Neutrophil (primary cell): ENCODE measurements around the gene PTPRZ1.

ENCODE experiments used
- H3K27ac ChIP-seq: fragments of 200-600 bp; sonication (generic); 2 replicates; pipeline ENCODE4 v1.5.1; 2016; ENCODE audit warnings: mild to moderate bottlenecking, moderate library complexity
- H3K27me3 ChIP-seq: fragments of 200-600 bp; sonication (generic); 2 replicates; pipeline ENCODE4 v1.6.0; 2016; ENCODE audit warnings: mild to moderate bottlenecking
- H3K36me3 ChIP-seq: fragments of 200-600 bp; sonication (generic); 2 replicates; pipeline ENCODE4 v1.5.1; 2017
- H3K4me1 ChIP-seq, 2 experiments: fragments of 200-600 bp in 1 of 2; sonication (generic) in 1 of 2; 1 replicate in 1 of 2; 2 replicates in 1 of 2; pipeline versions ENCODE4 v1.5.1 to v1.6.1; 2013 to 2016; ENCODE audit warnings: low read depth in 1 of 2, low read length in 1 of 2, mild to moderate bottlenecking in 1 of 2, moderate library complexity in 1 of 2; ENCODE audit not compliant: control insufficient read depth in 1 of 2, insufficient read depth in 1 of 2
- H3K4me3 ChIP-seq, 2 experiments: fragments of 200-600 bp in 1 of 2; sonication (generic) in 1 of 2; 1 replicate in 1 of 2; 2 replicates in 1 of 2; pipeline ENCODE4 v1.5.1; 2013 to 2016; ENCODE audit warnings: low read depth in 1 of 2, low read length in 1 of 2, mild to moderate bottlenecking in 1 of 2, moderate library complexity in 1 of 2
- H3K9me3 ChIP-seq: fragments of 200-600 bp; sonication (generic); 2 replicates; pipeline ENCODE4 v1.5.1; 2016
- TF ChIP-seq, protein P1 (sequence below): fragments of 200-600 bp; sonication (generic); IDR thresholded peaks from 2 replicates; pipeline ENCODE4 v1.5.1; 2016; ENCODE audit warnings: antibody characterized with exemption

Gene PTPRZ1

DNA sequence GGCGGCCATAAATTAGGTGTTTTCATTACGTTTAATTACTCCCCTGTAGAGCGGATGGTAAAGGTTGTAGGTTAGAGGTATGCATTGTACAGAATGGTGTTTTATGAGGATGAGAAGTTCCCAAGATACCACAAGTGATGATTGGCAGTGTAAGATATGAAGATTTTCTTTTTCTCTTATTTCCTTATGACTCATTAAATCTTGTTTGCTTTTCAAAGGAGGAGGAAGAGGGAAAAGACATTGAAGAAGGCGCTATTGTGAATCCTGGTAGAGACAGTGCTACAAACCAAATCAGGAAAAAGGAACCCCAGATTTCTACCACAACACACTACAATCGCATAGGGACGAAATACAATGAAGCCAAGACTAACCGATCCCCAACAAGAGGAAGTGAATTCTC lies 137.2 kb downstream of the PTPRZ1 start:
- Histone ChIP-seq H3K36me3 (no peaks in the 10 kb centered on the region), H3K27ac (no peak overlapping the region)
- TF ChIP-seq, protein P1, sequence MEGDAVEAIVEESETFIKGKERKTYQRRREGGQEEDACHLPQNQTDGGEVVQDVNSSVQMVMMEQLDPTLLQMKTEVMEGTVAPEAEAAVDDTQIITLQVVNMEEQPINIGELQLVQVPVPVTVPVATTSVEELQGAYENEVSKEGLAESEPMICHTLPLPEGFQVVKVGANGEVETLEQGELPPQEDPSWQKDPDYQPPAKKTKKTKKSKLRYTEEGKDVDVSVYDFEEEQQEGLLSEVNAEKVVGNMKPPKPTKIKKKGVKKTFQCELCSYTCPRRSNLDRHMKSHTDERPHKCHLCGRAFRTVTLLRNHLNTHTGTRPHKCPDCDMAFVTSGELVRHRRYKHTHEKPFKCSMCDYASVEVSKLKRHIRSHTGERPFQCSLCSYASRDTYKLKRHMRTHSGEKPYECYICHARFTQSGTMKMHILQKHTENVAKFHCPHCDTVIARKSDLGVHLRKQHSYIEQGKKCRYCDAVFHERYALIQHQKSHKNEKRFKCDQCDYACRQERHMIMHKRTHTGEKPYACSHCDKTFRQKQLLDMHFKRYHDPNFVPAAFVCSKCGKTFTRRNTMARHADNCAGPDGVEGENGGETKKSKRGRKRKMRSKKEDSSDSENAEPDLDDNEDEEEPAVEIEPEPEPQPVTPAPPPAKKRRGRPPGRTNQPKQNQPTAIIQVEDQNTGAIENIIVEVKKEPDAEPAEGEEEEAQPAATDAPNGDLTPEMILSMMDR, result no peak

DNA sequence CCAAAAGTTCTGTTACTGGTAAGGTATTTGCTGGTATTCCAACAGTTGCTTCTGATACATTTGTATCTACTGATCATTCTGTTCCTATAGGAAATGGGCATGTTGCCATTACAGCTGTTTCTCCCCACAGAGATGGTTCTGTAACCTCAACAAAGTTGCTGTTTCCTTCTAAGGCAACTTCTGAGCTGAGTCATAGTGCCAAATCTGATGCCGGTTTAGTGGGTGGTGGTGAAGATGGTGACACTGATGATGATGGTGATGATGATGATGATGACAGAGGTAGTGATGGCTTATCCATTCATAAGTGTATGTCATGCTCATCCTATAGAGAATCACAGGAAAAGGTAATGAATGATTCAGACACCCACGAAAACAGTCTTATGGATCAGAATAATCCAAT lies 140.1 kb downstream of the PTPRZ1 start:
- H3K36me3 ChIP-seq, result no peaks in the 10 kb centered on the region
- TF ChIP-seq, protein P1, result no peak
- H3K9me3 ChIP-seq, result no peaks in the 10 kb centered on the region
- no peaks in the 10 kb centered on the region for H3K27me3 ChIP-seq
- no peaks in the 10 kb centered on the region for H3K4me1 ChIP-seq
- no peak overlapping the region for H3K4me3 ChIP-seq
- H3K27ac ChIP-seq, result no peak overlapping the region

More for the DNA sequence above, 137.2 kb downstream of the PTPRZ1 start:
- Histone ChIP-seq H3K4me3 (no peak overlapping the region), H3K27me3 (no peaks in the 10 kb centered on the region), H3K4me1 (no peaks in the 10 kb centered on the region), H3K9me3 (no peaks in the 10 kb centered on the region)

DNA sequence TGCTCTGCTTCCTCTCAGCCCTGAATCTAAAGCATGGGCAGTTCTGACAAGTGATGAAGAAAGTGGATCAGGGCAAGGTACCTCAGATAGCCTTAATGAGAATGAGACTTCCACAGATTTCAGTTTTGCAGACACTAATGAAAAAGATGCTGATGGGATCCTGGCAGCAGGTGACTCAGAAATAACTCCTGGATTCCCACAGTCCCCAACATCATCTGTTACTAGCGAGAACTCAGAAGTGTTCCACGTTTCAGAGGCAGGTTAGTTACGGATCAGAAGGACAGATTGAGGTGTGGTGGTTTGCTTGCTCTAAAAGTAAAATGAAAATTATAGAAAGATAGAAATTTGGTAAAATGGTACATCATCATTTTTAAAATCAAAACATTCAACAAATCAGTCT lies 140.7 kb downstream of the PTPRZ1 start:
- H3K27me3 ChIP-seq, result no peaks in the 10 kb centered on the region
- TF ChIP-seq, protein P1, result no peak
- no peak overlapping the region for H3K27ac ChIP-seq
- no peaks in the 10 kb centered on the region for H3K36me3 ChIP-seq
- H3K4me1 ChIP-seq, result no peaks in the 10 kb centered on the region
- no peaks in the 10 kb centered on the region for H3K9me3 ChIP-seq
- no peak overlapping the region for H3K4me3 ChIP-seq

DNA sequence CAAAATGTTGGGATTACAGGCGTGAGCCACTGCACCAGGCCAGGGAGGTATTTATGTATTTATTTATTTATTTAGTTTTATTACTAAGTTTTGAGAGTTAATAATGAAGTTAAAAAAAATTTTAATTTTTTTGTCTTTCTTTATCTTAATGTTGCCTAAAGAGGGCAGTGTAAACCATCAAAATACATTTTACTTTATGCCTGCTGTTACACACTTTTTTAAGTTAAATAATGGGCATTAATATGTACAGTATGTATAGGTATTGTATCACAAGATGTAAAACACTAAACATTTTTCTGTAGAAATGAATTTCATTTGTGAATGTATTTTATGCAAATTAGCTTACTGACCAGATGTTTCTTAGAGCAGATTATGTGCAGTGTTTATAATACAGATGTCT lies 141.7 kb downstream of the PTPRZ1 start:
- Histone ChIP-seq H3K4me1 (no peaks in the 10 kb centered on the region), H3K27ac (no peak overlapping the region), H3K27me3 (no peaks in the 10 kb centered on the region), H3K9me3 (no peaks in the 10 kb centered on the region), H3K36me3 (no peaks in the 10 kb centered on the region), H3K4me3 (no peak overlapping the region)
- TF ChIP-seq, protein P1, result no peak

DNA sequence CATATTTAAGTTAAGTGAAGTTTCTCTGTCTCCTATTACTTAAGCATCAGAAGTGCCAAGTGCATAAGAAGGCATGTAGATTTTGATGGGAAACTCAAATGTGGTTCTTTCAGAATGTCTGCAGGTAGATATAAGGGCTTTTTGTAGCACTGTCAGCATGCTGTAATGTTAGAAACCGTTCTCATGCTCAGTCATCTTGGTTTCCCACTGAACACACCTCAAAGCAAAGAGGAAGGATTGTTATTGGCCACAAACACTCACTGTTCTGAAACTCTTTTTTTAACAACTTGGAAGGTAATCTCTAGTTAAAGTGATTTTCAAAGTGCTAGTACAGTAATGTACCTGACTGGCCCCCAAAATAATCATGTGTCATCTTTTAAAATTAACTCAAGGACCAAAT lies 145.1 kb downstream of the PTPRZ1 start:
- H3K9me3 ChIP-seq, result no peaks in the 10 kb centered on the region
- TF ChIP-seq, protein P1, result no peak
- H3K4me1 ChIP-seq, result no peaks in the 10 kb centered on the region
- no peaks in the 10 kb centered on the region for H3K36me3 ChIP-seq
- H3K27me3 ChIP-seq, result no peaks in the 10 kb centered on the region
- no peak overlapping the region for H3K4me3 ChIP-seq
- H3K27ac ChIP-seq, result no peak overlapping the region

DNA sequence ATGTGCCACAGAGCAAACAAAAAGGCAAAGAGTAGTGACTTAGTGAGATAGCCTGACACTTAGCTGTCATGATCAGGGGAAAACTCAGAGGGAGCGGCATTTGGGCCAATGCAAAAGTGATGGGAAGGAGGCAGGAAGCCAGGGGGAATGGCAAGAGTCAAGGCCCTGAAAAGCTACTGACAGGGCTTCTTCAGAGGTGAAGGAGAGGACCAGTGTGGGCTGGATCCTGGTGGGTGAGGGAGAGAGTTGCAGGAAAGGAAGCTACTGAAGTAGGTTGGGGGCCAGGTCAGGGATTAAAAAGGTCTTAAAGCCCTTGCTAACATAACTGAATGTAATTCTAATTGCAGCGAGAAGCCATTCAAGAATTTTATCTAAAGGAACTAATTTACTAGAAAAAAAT lies 154.1 kb downstream of the PTPRZ1 start:
- Histone ChIP-seq H3K9me3 (no peaks in the 10 kb centered on the region), H3K36me3 (no peaks in the 10 kb centered on the region), H3K27me3 (no peaks in the 10 kb centered on the region), H3K4me3 (no peak overlapping the region), H3K4me1 (no peaks in the 10 kb centered on the region), H3K27ac (no peak overlapping the region)
- TF ChIP-seq, protein P1, result no peak
